GM12878 (cell line): ENCODE results near the gene ARCN1. TPM values are rescaled to one million over a fixed set of nuclear protein-coding genes. Genes with fewer than 3 reads are reported as not detected.

Source experiments
- ATAC-seq: fragments of 200-7000 bp; cut with Tn5 transposase; 3 replicates; pipeline ENCODE4 v1.9.1; 2020; ENCODE audit warnings: mild to moderate bottlenecking, moderate library complexity
- BruUV-seq: library from RNA; stranded (reverse); fragments of 400-500 nt; replicated peaks from 2 replicates; lab custom pipeline; 2021; lab: Mats Ljungman, UMichigan
- CTCF ChIA-PET: fragments of 300-600 bp; sonication (Branson Sonifier 250); formaldehyde crosslinking; extraction: SDS; loops from one replicate; lab custom pipeline; 2021; ENCODE audit warnings: inconsistent platforms; lab: Yijun Ruan, JAX
- POLR2A ChIA-PET: fragments of 350-600 bp; formaldehyde crosslinking; extraction: SDS; loops from one replicate; lab custom pipeline; 2021; ENCODE audit warnings: inconsistent platforms; lab: Charles Lee
- RAD21 ChIA-PET: fragments of 300-600 bp; sonication (Branson Sonifier 250); formaldehyde crosslinking; loops from one replicate; lab custom pipeline; 2023; ENCODE audit warnings: antibody characterized with exemption; ENCODE audit not compliant: unreplicated experiment; lab: Charles Lee
- SMC1A ChIA-PET: fragments of 300-600 bp; sonication (Branson Sonifier 250); formaldehyde crosslinking; loops from one replicate; lab custom pipeline; 2023; ENCODE audit not compliant: unreplicated experiment, uncharacterized antibody; lab: Charles Lee
- DNase-seq: peaks from one replicate; pipeline ENCODE4 v3.0.0-alpha.2; 2011; ENCODE audit warnings: low read depth, low spot score
- FAIRE-seq: peaks from 3 replicates; lab custom pipeline; 2011; peaks lifted over from hg19 to GRCh38; lab: Jason Lieb, UNC
- H2AFZ ChIP-seq: 2 replicates; pipeline ENCODE4 v1.6.0; 2011; ENCODE audit warnings: low read depth, low read length, control low read depth; ENCODE audit not compliant: control insufficient read depth
- H3K27ac ChIP-seq: 2 replicates; pipeline ENCODE4 v1.5.1; 2011; ENCODE audit warnings: control low read depth; ENCODE audit not compliant: control insufficient read depth, insufficient read depth
- H3K27me3 ChIP-seq, 2 experiments: replicated peaks in 1 of 2; 2 replicates each; pipeline versions ENCODE4 v1.6.0 to v1.6.1; 2011; ENCODE audit warnings: low read length in 1 of 2; ENCODE audit not compliant: control insufficient read depth in 2 of 2, insufficient read depth in 2 of 2
- H3K36me3 ChIP-seq, 2 experiments: 2 replicates each; pipeline ENCODE4 v1.5.1; 2011; ENCODE audit warnings: low read length in 1 of 2; ENCODE audit not compliant: control insufficient read depth in 2 of 2, insufficient read depth in 2 of 2
- H3K4me1 ChIP-seq: 2 replicates; pipeline ENCODE4 v1.6.1; 2011; ENCODE audit warnings: mild to moderate bottlenecking, low read length, moderate library complexity, mixed read lengths; ENCODE audit not compliant: control insufficient read depth, insufficient read depth
- H3K4me2 ChIP-seq: 2 replicates; pipeline ENCODE4 v1.6.0; 2011; ENCODE audit warnings: control low read depth; ENCODE audit not compliant: control insufficient read depth, insufficient read depth
- H3K4me3 ChIP-seq: fragments of 200-600 bp; sonication (generic); 2 replicates; pipeline ENCODE4 v1.5.1; 2016
- H3K79me2 ChIP-seq: 2 replicates; pipeline ENCODE4 v1.6.0; 2011; ENCODE audit warnings: low read length; ENCODE audit not compliant: control insufficient read depth, insufficient read depth
- H3K9ac ChIP-seq: 2 replicates; pipeline ENCODE4 v1.8.0; 2011; ENCODE audit warnings: low read length, control low read depth, mixed read lengths; ENCODE audit not compliant: control insufficient read depth, insufficient read depth
- H3K9me3 ChIP-seq: replicated peaks from 3 replicates; pipeline ENCODE4 v1.5.1; 2011; ENCODE audit warnings: mild to moderate bottlenecking, low read length; ENCODE audit not compliant: control insufficient read depth, insufficient read depth
- H4K20me1 ChIP-seq: 2 replicates; pipeline ENCODE4 v1.6.0; 2011; ENCODE audit not compliant: control insufficient read depth, insufficient read depth
- CHD1 ChIP-seq: IDR thresholded peaks from 2 replicates; pipeline ENCODE4 v1.6.1; 2012; ENCODE audit warnings: low read depth, low read length, improper control_type of control experiment
- FOXK2 ChIP-seq: fragments of 450-650 bp; IDR thresholded peaks from 2 replicates; pipeline ENCODE4 v1.6.1; 2017; ENCODE audit warnings: mild to moderate bottlenecking, moderate library complexity
- KAT2A ChIP-seq: conservative IDR thresholded peaks from 2 replicates; pipeline ENCODE4 v1.6.1; 2011; ENCODE audit warnings: low read depth, low read length; ENCODE audit not compliant: control insufficient read depth
- MAX ChIP-seq: IDR thresholded peaks from 2 replicates; pipeline ENCODE4 v1.6.1; 2012; ENCODE audit warnings: low read depth, low read length, improper control_type of control experiment
- MEF2B ChIP-seq: fragments of 450-650 bp; IDR thresholded peaks from 2 replicates; pipeline ENCODE4 v1.6.1; 2018; ENCODE audit warnings: mild to moderate bottlenecking, moderate library complexity; ENCODE audit not compliant: partially characterized antibody, poor library complexity, severe bottlenecking
- MXI1 ChIP-seq: fragments of 150-350 bp; IDR thresholded peaks from 2 replicates; pipeline ENCODE4 v1.6.1; 2011; ENCODE audit warnings: low read depth, mild to moderate bottlenecking, inconsistent platforms, low read length, improper control_type of control experiment
- PRDM15 ChIP-seq: fragments of 450-650 bp; formaldehyde crosslinking; IDR thresholded peaks from 2 replicates; pipeline ENCODE4 v1.4.0; 2020; ENCODE audit warnings: mild to moderate bottlenecking, moderate library complexity
- RCOR1 ChIP-seq: conservative IDR thresholded peaks from 2 replicates; pipeline ENCODE4 v1.6.1; 2012; ENCODE audit warnings: low read depth, low read length, improper control_type of control experiment
- SMC3 ChIP-seq: IDR thresholded peaks from 2 replicates; pipeline ENCODE4 v1.6.1; 2011; ENCODE audit warnings: low read length, improper control_type of control experiment, borderline replicate concordance
- WGBS: methylation state at CpG from one replicate; pipeline ENCODE4 v1.1.6; 2016; ENCODE audit warnings: low lambda C conversion rate; ENCODE audit not compliant: insufficient replicate concordance, insufficient coverage; ENCODE audit errors: missing lambda C conversion rate; 5-methylcytosine and 5-hydroxymethylcytosine counted together
- in situ Hi-C: fragments of 300-500 bp; cut with MboI; formaldehyde crosslinking; loops from 9 replicates; pipeline ENCODE4 v1.14.3; 2018; ENCODE audit warnings: mixed read lengths
- intact Hi-C: fragments of 100-400 bp; cut with micrococcal nuclease; formaldehyde crosslinking; loops from one replicate; pipeline ENCODE4 v1.14.2; 2022; ENCODE audit not compliant: unreplicated experiment
- polyA plus RNA-seq, 11 experiments: library from polyadenylated mRNA; depleted of rRNA in 4 of 11; unstranded in 6 of 11; stranded (reverse) in 5 of 11; fragments of >200 nt; fragmentation: Nextera tagmentation in 4 of 11; fragmentation: Illumina TruSeq in 1 of 11; extraction: Ambion mirVana in 4 of 11; extraction: Trizol in 1 of 11; gene quantifications; 1 replicate in 1 of 11; 2 replicates in 10 of 11; pipeline versions ENCODE4 v1.2.1 to v1.2.3, GENCODE V29; 2011 to 2016; ENCODE audit warnings: inconsistent platforms in 2 of 11, missing spikeins in 2 of 11, low read depth in 1 of 11
- total RNA-seq, 4 experiments: library from RNA; depleted of rRNA in 3 of 4; stranded (reverse); fragments of >200 nt in 3 of 4; fragmentation: Illumina TruSeq in 1 of 4; extraction: Trizol in 1 of 4; gene quantifications; 2 replicates each; pipeline versions ENCODE4 v1.2.1 to v1.2.3, GENCODE V29; 2013 to 2021
- TF ChIP-seq, protein P1 (sequence below): IDR thresholded peaks from 2 replicates; pipeline ENCODE4 v1.6.1; 2011; ENCODE audit warnings: mild to moderate bottlenecking, low read depth, low read length, moderate library complexity; ENCODE audit not compliant: insufficient replicate concordance

The ARCN1 gene
- total and polyA plus RNA-seq, 10 of the 15 experiments (the other 5 are each of a cell fraction or from before 2014, with no cell fraction given): 33.3 to 172 (median 106) TPM

DNA sequence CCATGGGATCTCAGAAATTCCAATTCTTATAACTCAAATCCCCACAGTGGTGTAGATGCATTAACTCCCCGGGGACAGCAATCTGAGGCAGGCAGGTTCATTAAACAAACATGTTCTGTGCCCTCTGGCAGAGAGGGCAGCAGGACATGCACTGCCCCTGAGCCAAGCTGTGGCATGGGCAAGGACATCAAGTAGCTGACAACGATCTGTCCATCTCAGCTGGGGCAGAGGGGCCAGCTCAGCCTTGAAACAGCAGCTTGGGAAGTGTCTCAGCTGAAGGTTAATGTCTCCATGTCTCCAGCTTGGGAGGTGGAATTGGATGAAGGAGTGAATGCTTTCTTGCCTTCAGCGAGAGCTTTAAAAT lies 27.6 kb upstream of the ARCN1 start (continued):
- TF ChIP-seq, protein P1, sequence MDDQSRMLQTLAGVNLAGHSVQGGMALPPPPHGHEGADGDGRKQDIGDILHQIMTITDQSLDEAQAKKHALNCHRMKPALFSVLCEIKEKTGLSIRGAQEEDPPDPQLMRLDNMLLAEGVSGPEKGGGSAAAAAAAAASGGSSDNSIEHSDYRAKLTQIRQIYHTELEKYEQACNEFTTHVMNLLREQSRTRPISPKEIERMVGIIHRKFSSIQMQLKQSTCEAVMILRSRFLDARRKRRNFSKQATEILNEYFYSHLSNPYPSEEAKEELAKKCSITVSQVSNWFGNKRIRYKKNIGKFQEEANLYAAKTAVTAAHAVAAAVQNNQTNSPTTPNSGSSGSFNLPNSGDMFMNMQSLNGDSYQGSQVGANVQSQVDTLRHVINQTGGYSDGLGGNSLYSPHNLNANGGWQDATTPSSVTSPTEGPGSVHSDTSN: no peak
- TF ChIP-seq SMC3: no peak

DNA sequence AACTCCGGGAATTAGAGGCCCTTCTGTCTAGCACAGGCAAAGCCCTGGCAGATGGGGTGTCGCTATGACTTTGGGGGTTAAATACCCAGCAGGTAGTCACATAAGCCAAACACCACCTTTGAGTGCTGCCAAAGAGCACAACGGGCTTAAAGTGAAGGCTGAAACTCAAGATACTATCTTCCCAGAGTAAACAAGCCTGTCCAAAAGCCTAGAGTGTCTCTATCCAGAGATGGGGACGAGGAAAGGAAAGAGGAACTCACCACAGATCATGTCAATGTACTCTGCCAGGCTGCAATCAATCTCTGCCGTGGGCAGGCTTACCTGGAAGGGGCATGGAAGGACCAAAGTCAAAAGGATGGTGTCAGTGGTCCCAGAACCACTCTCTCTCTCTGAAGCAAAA lies 26.7 kb upstream of the ARCN1 start:
- TF ChIP-seq FOXK2 (no peak), MXI1 (no peak), CHD1 (no peak), PRDM15 (no peak), KAT2A (no peak), SMC3 (no peak), MEF2B (no peak), RCOR1 (no peak), MAX (no peak)
- TF ChIP-seq, protein P1: no peak
- ChIA-PET POLR2A (no interaction called here), SMC1A (no interaction called here), CTCF (no interaction called here), RAD21 (no interaction called here)
- FAIRE-seq (no peak), ATAC-seq (no peak), DNase-seq (no peak)
- no TSS peak for BruUV-seq
- intact Hi-C loops (no loop called here), in situ Hi-C loops (no loop called here)
- H2AFZ ChIP-seq: no peak overlapping the region
- H3K4me2 ChIP-seq: no peak overlapping the region
- WGBS: 61% methylated on average over 5 of the region's 5 CpGs
- no peaks in the 10 kb centered on the region for H3K27me3 ChIP-seq
- H3K9ac ChIP-seq: no peak overlapping the region
- H4K20me1 ChIP-seq: no peaks in the 10 kb centered on the region
- no peaks in the 10 kb centered on the region for H3K79me2 ChIP-seq
- no peak overlapping the region for H3K4me3 ChIP-seq
- no peaks in the 10 kb centered on the region; a peak in 1 of 4 replicates for H3K36me3 ChIP-seq
- H3K27ac ChIP-seq: no peak overlapping the region
- H3K9me3 ChIP-seq: no peaks in the 10 kb centered on the region
- H3K4me1 ChIP-seq: no peaks in the 10 kb centered on the region
